Measurements from ENCODE around the gene PCDHA5. TPM values are rescaled to one million over a fixed set of nuclear protein-coding genes. Genes with fewer than 3 reads are reported as not detected.
A peak's percentile ranks its signal among the peaks of the same experiment; 100 is the strongest.
"Not testable (repeated sequence)": the region's sequence is repeated elsewhere in the genome, so short reads cannot be mapped to it uniquely, and the experiment has no call there.

The PCDHA5 gene
- polyA plus RNA-seq, 1 donor from 2014 or later, result 1.4 TPM

DNA sequence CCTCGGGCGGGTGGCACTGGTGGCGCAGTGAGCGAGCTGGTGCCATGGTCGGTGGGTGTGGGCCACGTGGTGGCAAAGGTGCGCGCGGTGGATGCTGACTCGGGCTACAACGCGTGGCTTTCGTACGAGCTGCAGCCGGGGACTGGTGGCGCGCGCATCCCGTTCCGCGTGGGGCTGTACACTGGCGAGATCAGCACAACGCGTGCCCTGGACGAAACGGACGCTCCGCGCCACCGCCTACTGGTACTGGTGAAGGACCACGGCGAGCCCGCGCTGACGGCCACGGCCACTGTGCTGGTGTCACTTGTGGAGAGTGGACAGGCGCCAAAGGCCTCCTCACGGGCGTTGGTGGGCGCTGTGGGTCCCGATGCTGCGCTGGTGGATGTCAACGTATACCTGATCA is 12.5 kb upstream of the PCDHA5 start:
- peak overlapping the region; percentile 72 for H3K4me3 ChIP-seq (ENCODE audit: low read length)
- H3F3A ChIP-seq (ENCODE audit: insufficient read depth, low read length, poor library complexity, severe bottlenecking), result peaks cover 2% of the 10 kb centered on the region
- no peaks in the 10 kb centered on the region for H3K9me2 ChIP-seq (ENCODE audit: insufficient read depth, low read length)
- TF ChIP-seq TAF1 (IDR thresholded peaks at IDR 0.05; ENCODE audit: low read depth), result no peak
- no peak for TF ChIP-seq POLR2AphosphoS5 (IDR thresholded peaks at IDR 0.05)
- TF ChIP-seq, protein P1, sequence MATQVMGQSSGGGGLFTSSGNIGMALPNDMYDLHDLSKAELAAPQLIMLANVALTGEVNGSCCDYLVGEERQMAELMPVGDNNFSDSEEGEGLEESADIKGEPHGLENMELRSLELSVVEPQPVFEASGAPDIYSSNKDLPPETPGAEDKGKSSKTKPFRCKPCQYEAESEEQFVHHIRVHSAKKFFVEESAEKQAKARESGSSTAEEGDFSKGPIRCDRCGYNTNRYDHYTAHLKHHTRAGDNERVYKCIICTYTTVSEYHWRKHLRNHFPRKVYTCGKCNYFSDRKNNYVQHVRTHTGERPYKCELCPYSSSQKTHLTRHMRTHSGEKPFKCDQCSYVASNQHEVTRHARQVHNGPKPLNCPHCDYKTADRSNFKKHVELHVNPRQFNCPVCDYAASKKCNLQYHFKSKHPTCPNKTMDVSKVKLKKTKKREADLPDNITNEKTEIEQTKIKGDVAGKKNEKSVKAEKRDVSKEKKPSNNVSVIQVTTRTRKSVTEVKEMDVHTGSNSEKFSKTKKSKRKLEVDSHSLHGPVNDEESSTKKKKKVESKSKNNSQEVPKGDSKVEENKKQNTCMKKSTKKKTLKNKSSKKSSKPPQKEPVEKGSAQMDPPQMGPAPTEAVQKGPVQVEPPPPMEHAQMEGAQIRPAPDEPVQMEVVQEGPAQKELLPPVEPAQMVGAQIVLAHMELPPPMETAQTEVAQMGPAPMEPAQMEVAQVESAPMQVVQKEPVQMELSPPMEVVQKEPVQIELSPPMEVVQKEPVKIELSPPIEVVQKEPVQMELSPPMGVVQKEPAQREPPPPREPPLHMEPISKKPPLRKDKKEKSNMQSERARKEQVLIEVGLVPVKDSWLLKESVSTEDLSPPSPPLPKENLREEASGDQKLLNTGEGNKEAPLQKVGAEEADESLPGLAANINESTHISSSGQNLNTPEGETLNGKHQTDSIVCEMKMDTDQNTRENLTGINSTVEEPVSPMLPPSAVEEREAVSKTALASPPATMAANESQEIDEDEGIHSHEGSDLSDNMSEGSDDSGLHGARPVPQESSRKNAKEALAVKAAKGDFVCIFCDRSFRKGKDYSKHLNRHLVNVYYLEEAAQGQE (IDR thresholded peaks at IDR 0.05; ENCODE audit: borderline replicate concordance), result no peak
- no peak for TF ChIP-seq RAD21 (conservative IDR thresholded peaks at IDR 0.05)
- TF ChIP-seq MXI1 (conservative IDR thresholded peaks at IDR 0.05; ENCODE audit: poor library complexity, severe bottlenecking), result no peak
- TF ChIP-seq EZH2 (IDR thresholded peaks at IDR 0.05; ENCODE audit: borderline replicate concordance, insufficient read depth, low read length, poor library complexity, severe bottlenecking), result no peak
- TF ChIP-seq, protein P2, sequence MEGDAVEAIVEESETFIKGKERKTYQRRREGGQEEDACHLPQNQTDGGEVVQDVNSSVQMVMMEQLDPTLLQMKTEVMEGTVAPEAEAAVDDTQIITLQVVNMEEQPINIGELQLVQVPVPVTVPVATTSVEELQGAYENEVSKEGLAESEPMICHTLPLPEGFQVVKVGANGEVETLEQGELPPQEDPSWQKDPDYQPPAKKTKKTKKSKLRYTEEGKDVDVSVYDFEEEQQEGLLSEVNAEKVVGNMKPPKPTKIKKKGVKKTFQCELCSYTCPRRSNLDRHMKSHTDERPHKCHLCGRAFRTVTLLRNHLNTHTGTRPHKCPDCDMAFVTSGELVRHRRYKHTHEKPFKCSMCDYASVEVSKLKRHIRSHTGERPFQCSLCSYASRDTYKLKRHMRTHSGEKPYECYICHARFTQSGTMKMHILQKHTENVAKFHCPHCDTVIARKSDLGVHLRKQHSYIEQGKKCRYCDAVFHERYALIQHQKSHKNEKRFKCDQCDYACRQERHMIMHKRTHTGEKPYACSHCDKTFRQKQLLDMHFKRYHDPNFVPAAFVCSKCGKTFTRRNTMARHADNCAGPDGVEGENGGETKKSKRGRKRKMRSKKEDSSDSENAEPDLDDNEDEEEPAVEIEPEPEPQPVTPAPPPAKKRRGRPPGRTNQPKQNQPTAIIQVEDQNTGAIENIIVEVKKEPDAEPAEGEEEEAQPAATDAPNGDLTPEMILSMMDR (IDR thresholded peaks at IDR 0.05; ENCODE audit: poor library complexity, severe bottlenecking), result no peak
- TF ChIP-seq SMC3 (conservative IDR thresholded peaks at IDR 0.05; ENCODE audit: poor library complexity), result no peak
- TF ChIP-seq EP300 (conservative IDR thresholded peaks at IDR 0.05; ENCODE audit: poor library complexity, severe bottlenecking), result no peak
- H3K36me3 ChIP-seq (ENCODE audit: insufficient read depth, low read length), result peaks cover 17% of the 10 kb centered on the region
- no peak overlapping the region for H3K4me2 ChIP-seq (ENCODE audit: low read length)
- H3K9ac ChIP-seq (ENCODE audit: low read length), result no peak overlapping the region
- peaks cover 64% of the 10 kb centered on the region for H3K79me2 ChIP-seq (replicated peaks; ENCODE audit: insufficient read depth, low read length)
- no peak overlapping the region for H3K27ac ChIP-seq (ENCODE audit: low read length)
- H3K27me3 ChIP-seq (ENCODE audit: insufficient read depth, low read depth, low read length), result no peaks in the 10 kb centered on the region
- H4K20me1 ChIP-seq (ENCODE audit: insufficient read depth), result no peaks in the 10 kb centered on the region
- no peak overlapping the region for H2AFZ ChIP-seq (ENCODE audit: low read depth, low read length)
- H3K9me3 ChIP-seq (ENCODE audit: low read length), result peaks cover 19% of the 10 kb centered on the region

DNA sequence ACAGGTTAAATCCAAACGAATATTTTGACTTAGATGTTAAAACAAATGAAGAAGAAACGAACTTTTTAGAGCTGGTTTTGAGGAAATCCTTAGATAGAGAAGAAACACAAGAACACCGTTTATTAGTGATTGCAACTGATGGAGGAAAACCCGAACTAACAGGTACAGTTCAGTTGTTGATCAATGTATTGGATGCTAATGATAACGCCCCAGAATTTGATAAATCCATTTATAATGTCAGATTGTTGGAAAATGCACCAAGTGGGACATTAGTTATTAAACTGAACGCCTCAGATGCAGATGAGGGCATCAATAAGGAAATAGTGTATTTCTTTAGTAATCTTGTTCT is 842 bp downstream of the PCDHA5 start:
- no peak overlapping the region for H2AFZ ChIP-seq (ENCODE audit: low read depth, low read length)
- H4K20me1 ChIP-seq (ENCODE audit: insufficient read depth), result no peaks in the 10 kb centered on the region
- H3F3A ChIP-seq (ENCODE audit: insufficient read depth, low read length, poor library complexity, severe bottlenecking), result no peaks in the 10 kb centered on the region
- H3K4me3 ChIP-seq (ENCODE audit: low read length), result no peak overlapping the region
- no peak overlapping the region for H3K27ac ChIP-seq (ENCODE audit: low read length)
- no peak overlapping the region for H3K9ac ChIP-seq (ENCODE audit: low read length)
- peaks cover 57% of the 10 kb centered on the region for H3K79me2 ChIP-seq (replicated peaks; ENCODE audit: insufficient read depth, low read length)
- H3K4me2 ChIP-seq (ENCODE audit: low read length), result no peak overlapping the region
- no peaks in the 10 kb centered on the region for H3K27me3 ChIP-seq (ENCODE audit: insufficient read depth, low read depth, low read length)
- peaks cover 25% of the 10 kb centered on the region for H3K36me3 ChIP-seq (ENCODE audit: insufficient read depth, low read length)
- no peaks in the 10 kb centered on the region for H3K9me2 ChIP-seq (ENCODE audit: insufficient read depth, low read length)
- TF ChIP-seq, protein P2 (IDR thresholded peaks at IDR 0.05; ENCODE audit: poor library complexity, severe bottlenecking), result no peak
- TF ChIP-seq SMC3 (conservative IDR thresholded peaks at IDR 0.05; ENCODE audit: poor library complexity) (no peak), EZH2 (IDR thresholded peaks at IDR 0.05; ENCODE audit: borderline replicate concordance, insufficient read depth, low read length, poor library complexity, severe bottlenecking) (no peak), TAF1 (IDR thresholded peaks at IDR 0.05; ENCODE audit: low read depth) (no peak)
- peaks cover 24% of the 10 kb centered on the region for H3K9me3 ChIP-seq (ENCODE audit: low read length)

DNA sequence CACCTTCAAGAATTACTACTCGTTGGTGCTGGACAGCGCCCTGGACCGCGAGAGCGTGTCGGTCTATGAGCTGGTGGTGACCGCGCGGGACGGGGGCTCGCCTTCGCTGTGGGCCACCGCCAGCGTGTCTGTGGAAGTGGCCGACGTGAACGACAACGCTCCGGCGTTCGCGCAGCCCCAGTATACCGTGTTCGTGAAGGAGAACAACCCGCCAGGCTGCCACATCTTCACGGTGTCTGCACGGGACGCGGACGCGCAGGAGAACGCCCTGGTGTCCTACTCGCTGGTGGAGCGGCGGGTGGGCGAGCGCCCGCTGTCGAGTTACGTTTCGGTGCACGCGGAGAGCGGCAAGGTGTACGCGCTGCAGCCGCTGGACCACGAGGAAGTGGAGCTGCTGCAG is 1.6 kb downstream of the PCDHA5 start:
- H4K20me1 ChIP-seq (ENCODE audit: insufficient read depth); H3K4me3 ChIP-seq (ENCODE audit: low read length); H3K27me3 ChIP-seq (ENCODE audit: insufficient read depth, low read depth, low read length); H2AFZ ChIP-seq (ENCODE audit: low read depth, low read length); H3K9me2 ChIP-seq (ENCODE audit: insufficient read depth, low read length); H3K9ac ChIP-seq (ENCODE audit: low read length); H3F3A ChIP-seq (ENCODE audit: insufficient read depth, low read length, poor library complexity, severe bottlenecking); H3K27ac ChIP-seq (ENCODE audit: low read length); H3K4me2 ChIP-seq (ENCODE audit: low read length): not testable (repeated sequence)
- peaks cover 25% of the 10 kb centered on the region for H3K36me3 ChIP-seq (ENCODE audit: insufficient read depth, low read length)
- peaks cover 24% of the 10 kb centered on the region for H3K9me3 ChIP-seq (ENCODE audit: low read length)
- H3K79me2 ChIP-seq (replicated peaks; ENCODE audit: insufficient read depth, low read length), result peaks cover 53% of the 10 kb centered on the region
